GM12872 (cell line): ENCODE data around the gene MMP12.

Experiments used
- CTCF ChIP-seq: IDR thresholded peaks from 3 replicates; pipeline ENCODE4 v1.5.1; 2011; ENCODE audit warnings: low read depth, mild to moderate bottlenecking, low read length, moderate library complexity; ENCODE audit not compliant: insufficient read depth

Gene MMP12

GRCh38 chr11:102900346-102900745 lies 25.6 kb upstream of the MMP12 start:
- no peak for TF ChIP-seq CTCF

- TF ChIP-seq CTCF = no peak
Observed at GRCh38 chr11:102891736-102892135, 17.0 kb upstream of the MMP12 start.

GRCh38 chr11:102886999-102887398 lies 12.2 kb upstream of the MMP12 start:
- TF ChIP-seq CTCF = no peak

- no peak for TF ChIP-seq CTCF
Observed at GRCh38 chr11:102883141-102883540, 8.4 kb upstream of the MMP12 start.

- TF ChIP-seq CTCF = no peak
Observed at GRCh38 chr11:102882389-102883024, 7.7 kb upstream of the MMP12 start.

GRCh38 chr11:102879801-102880200 lies 5.0 kb upstream of the MMP12 start:
- TF ChIP-seq CTCF = no peak

- TF ChIP-seq CTCF = no peak
Observed at GRCh38 chr11:102878595-102878994, 3.8 kb upstream of the MMP12 start.
